HepG2 (cell line): Measurements from ENCODE around the gene TJP3. TPM values are rescaled to one million over a fixed set of nuclear protein-coding genes. Genes with fewer than 3 reads are reported as not detected.

Experiments
- CSRNP1 ChIP-seq: sonication (generic); formaldehyde crosslinking; IDR thresholded peaks from 2 replicates; pipeline ENCODE4 v1.8.1; 2023; ENCODE audit warnings: mild to moderate bottlenecking, missing genetic modification reagents
- GATAD1 ChIP-seq: IDR thresholded peaks from 2 replicates; pipeline ENCODE4 v1.6.1; 2016; ENCODE audit warnings: missing genetic modification reagents, missing compliant biosample characterization
- KLF9 ChIP-seq: IDR thresholded peaks from 2 replicates; pipeline ENCODE4 v1.6.1; 2016; ENCODE audit warnings: low read depth
- MED1 ChIP-seq: sonication (generic); formaldehyde crosslinking; IDR thresholded peaks from 2 replicates; pipeline ENCODE4 v1.4.0; 2020; ENCODE audit warnings: missing genetic modification reagents
- ZNF20 ChIP-seq: sonication (generic); formaldehyde crosslinking; IDR thresholded peaks from 2 replicates; pipeline ENCODE4 v1.4.0; 2020; ENCODE audit warnings: mild to moderate bottlenecking, moderate library complexity, missing genetic modification reagents
- ZNF430 ChIP-seq: sonication (generic); formaldehyde crosslinking; IDR thresholded peaks from 2 replicates; pipeline ENCODE4 v1.9.0; 2021; ENCODE audit warnings: mild to moderate bottlenecking, missing genetic modification reagents
- polyA plus RNA-seq, 8 experiments: library from polyadenylated mRNA; depleted of rRNA in 3 of 8; stranded (reverse) in 7 of 8; unstranded in 1 of 8; fragments of >200 nt; fragmentation: Illumina TruSeq in 4 of 8; extraction: Trizol in 4 of 8; gene quantifications; 2 replicates each; pipeline versions ENCODE4 v1.2.1 to v1.2.3, GENCODE V29; 2011 to 2016; ENCODE audit warnings: low read depth in 4 of 8, missing spikeins in 1 of 8, mixed read lengths in 1 of 8; ENCODE audit not compliant: insufficient read depth in 1 of 8
- total RNA-seq, 5 experiments: library from RNA; depleted of rRNA; stranded (reverse); fragments of >200 nt; fragmentation: Illumina TruSeq; extraction: Trizol; gene quantifications; 2 replicates each; pipeline ENCODE4 v1.2.3, GENCODE V29; 2016; ENCODE audit warnings: low read depth in 1 of 5
- TF ChIP-seq, protein P1 (sequence below): sonication (generic); formaldehyde crosslinking; IDR thresholded peaks from 2 replicates; pipeline ENCODE4 v1.8.0; 2022; ENCODE audit warnings: missing genetic modification reagents, mild to moderate bottlenecking, moderate library complexity, borderline replicate concordance
- TF ChIP-seq, protein P2 (sequence below): sonication (generic); formaldehyde crosslinking; IDR thresholded peaks from 2 replicates; pipeline ENCODE4 v1.9.0; 2021; ENCODE audit warnings: mild to moderate bottlenecking, missing genetic modification reagents
- TF ChIP-seq, protein P3 (sequence below): sonication (generic); formaldehyde crosslinking; IDR thresholded peaks from 2 replicates; pipeline ENCODE4 v1.8.1; 2023; ENCODE audit warnings: missing genetic modification reagents, mild to moderate bottlenecking, borderline replicate concordance

TJP3 gene
- total and polyA plus RNA-seq, 2 of the 13 experiments (the other 11 are each of a cell fraction or from before 2014, with no cell fraction given): 2.3 to 21.5 TPM

DNA sequence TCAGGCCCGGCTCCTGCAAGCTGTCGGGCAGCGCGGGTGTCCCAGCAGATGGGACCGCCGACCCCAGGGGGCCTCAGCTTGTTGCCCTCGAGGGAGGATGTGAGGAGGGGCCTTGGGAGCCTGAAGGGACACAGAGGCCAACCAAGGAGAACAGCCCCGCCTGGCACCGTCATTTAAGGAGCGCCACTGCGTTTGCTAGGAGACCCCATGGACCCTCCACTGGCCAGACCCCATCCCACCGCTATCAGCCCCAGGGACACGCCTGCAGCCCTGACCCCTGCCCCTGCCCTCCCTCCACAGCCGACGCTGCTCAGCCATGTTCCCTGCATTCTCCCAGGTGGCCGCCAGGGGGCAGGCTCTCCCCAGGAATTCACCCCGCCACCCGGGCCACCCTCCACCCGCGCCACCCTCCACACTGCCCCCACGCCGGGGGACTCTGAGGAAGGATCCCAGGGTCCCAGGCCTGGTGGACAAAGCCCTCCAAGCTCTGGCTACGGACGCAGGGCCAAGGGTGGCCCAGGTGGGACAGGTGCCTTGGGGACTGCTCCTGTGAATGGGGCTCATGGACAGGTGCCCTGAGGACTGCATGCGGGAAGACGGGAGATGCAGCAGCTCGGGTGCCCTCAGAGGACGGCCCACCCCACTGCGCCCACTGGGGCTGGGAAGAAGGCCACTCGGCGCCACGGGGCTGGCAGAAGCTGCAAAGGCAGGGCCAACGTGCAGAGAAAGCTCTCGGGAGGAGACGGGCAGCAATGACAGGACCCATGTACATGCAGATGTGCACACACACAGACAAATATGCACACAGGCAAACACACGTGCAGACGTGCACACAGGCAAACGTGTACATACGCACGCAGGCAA lies 42.3 kb upstream of the TJP3 start (continued):
- TF ChIP-seq, protein P1, sequence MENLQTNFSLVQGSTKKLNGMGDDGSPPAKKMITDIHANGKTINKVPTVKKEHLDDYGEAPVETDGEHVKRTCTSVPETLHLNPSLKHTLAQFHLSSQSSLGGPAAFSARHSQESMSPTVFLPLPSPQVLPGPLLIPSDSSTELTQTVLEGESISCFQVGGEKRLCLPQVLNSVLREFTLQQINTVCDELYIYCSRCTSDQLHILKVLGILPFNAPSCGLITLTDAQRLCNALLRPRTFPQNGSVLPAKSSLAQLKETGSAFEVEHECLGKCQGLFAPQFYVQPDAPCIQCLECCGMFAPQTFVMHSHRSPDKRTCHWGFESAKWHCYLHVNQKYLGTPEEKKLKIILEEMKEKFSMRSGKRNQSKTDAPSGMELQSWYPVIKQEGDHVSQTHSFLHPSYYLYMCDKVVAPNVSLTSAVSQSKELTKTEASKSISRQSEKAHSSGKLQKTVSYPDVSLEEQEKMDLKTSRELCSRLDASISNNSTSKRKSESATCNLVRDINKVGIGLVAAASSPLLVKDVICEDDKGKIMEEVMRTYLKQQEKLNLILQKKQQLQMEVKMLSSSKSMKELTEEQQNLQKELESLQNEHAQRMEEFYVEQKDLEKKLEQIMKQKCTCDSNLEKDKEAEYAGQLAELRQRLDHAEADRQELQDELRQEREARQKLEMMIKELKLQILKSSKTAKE (CRISPR knock-in tag): peak; percentile 44; the same call in 1 of the 2 replicates
- TF ChIP-seq, protein P2, sequence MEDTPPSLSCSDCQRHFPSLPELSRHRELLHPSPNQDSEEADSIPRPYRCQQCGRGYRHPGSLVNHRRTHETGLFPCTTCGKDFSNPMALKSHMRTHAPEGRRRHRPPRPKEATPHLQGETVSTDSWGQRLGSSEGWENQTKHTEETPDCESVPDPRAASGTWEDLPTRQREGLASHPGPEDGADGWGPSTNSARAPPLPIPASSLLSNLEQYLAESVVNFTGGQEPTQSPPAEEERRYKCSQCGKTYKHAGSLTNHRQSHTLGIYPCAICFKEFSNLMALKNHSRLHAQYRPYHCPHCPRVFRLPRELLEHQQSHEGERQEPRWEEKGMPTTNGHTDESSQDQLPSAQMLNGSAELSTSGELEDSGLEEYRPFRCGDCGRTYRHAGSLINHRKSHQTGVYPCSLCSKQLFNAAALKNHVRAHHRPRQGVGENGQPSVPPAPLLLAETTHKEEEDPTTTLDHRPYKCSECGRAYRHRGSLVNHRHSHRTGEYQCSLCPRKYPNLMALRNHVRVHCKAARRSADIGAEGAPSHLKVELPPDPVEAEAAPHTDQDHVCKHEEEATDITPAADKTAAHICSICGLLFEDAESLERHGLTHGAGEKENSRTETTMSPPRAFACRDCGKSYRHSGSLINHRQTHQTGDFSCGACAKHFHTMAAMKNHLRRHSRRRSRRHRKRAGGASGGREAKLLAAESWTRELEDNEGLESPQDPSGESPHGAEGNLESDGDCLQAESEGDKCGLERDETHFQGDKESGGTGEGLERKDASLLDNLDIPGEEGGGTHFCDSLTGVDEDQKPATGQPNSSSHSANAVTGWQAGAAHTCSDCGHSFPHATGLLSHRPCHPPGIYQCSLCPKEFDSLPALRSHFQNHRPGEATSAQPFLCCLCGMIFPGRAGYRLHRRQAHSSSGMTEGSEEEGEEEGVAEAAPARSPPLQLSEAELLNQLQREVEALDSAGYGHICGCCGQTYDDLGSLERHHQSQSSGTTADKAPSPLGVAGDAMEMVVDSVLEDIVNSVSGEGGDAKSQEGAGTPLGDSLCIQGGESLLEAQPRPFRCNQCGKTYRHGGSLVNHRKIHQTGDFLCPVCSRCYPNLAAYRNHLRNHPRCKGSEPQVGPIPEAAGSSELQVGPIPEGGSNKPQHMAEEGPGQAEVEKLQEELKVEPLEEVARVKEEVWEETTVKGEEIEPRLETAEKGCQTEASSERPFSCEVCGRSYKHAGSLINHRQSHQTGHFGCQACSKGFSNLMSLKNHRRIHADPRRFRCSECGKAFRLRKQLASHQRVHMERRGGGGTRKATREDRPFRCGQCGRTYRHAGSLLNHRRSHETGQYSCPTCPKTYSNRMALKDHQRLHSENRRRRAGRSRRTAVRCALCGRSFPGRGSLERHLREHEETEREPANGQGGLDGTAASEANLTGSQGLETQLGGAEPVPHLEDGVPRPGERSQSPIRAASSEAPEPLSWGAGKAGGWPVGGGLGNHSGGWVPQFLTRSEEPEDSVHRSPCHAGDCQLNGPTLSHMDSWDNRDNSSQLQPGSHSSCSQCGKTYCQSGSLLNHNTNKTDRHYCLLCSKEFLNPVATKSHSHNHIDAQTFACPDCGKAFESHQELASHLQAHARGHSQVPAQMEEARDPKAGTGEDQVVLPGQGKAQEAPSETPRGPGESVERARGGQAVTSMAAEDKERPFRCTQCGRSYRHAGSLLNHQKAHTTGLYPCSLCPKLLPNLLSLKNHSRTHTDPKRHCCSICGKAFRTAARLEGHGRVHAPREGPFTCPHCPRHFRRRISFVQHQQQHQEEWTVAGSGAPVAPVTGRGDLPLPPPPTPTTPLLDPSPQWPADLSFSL (CRISPR knock-in tag): no peak
- TF ChIP-seq ZNF20 (CRISPR knock-in tag) (no peak), CSRNP1 (CRISPR knock-in tag) (no peak), ZNF430 (no peak), GATAD1 (CRISPR knock-in tag) (no peak), KLF9 (no peak), MED1 (no peak)
- TF ChIP-seq, protein P3, sequence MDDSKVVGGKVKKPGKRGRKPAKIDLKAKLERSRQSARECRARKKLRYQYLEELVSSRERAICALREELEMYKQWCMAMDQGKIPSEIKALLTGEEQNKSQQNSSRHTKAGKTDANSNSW (CRISPR knock-in tag): no peak
